ENCODE data around the gene CGB5.

- TF ChIP-seq CTCF (IDR thresholded peaks at IDR 0.05) = no peak
- no peak for TF ChIP-seq MYC (IDR thresholded peaks at IDR 0.05; ENCODE audit: borderline replicate concordance, low read length)
- no peak for TF ChIP-seq POLR2A (IDR thresholded peaks at IDR 0.05; ENCODE audit: low read length)
- no peak for TF ChIP-seq EP300 (IDR thresholded peaks at IDR 0.05)
- no peak for TF ChIP-seq HMGXB4 (CRISPR knock-in tag; IDR thresholded peaks at IDR 0.05; ENCODE audit: borderline replicate concordance)
- no peak for TF ChIP-seq REST (IDR thresholded peaks at IDR 0.05)
- no peak for TF ChIP-seq JUN (IDR thresholded peaks at IDR 0.05)
- no peak for TF ChIP-seq RFX5 (IDR thresholded peaks at IDR 0.05)
- TF ChIP-seq SMC3 (IDR thresholded peaks at IDR 0.05) = no peak
Observed at GRCh38 chr19:49014123-49014869, 29.4 kb upstream of the CGB5 start.

Data from A549 (cell line).